ENCODE results near the gene SCFD2.

- TF ChIP-seq CTCF (IDR thresholded peaks at IDR 0.05; ENCODE audit: low read depth, low read length, missing input control) (no peak), TAF1 (conservative IDR thresholded peaks at IDR 0.05) (no peak), EGR1 (IDR thresholded peaks at IDR 0.05; ENCODE audit: low read depth in 2 of 2) (no peak), REST (IDR thresholded peaks at IDR 0.05) (no peak), RAD21 (IDR thresholded peaks at IDR 0.05) (no peak), SP1 (IDR thresholded peaks at IDR 0.05) (no peak), YY1 (IDR thresholded peaks at IDR 0.05) (no peak), JUND (IDR thresholded peaks at IDR 0.05) (no peak), MAX (IDR thresholded peaks at IDR 0.05) (no peak), ATF3 (IDR thresholded peaks at IDR 0.05) (no peak), ZBTB33 (IDR thresholded peaks at IDR 0.05) (no peak), HNF4A (conservative IDR thresholded peaks at IDR 0.05) (no peak), HNF4G (IDR thresholded peaks at IDR 0.05) (no peak)
These were observed 306.0 kb downstream of the SCFD2 start for GRCh38 chr4:53059871-53060270.
